IPS-11a (cell line): ENCODE data around the gene MCTP1.
"Not testable (repeated sequence)": the region's sequence is repeated elsewhere in the genome, so short reads cannot be mapped to it uniquely, and the experiment has no call there.

Source experiments
- H3K4me3 ChIP-seq: one replicate; pipeline ENCODE4 v1.5.1; 2013; ENCODE audit warnings: low read depth, low read length, control low read depth

MCTP1 gene

GRCh38 chr5:95184924-95185323 lies 100.0 kb downstream of the MCTP1 start:
- H3K4me3 ChIP-seq, result no peak overlapping the region

GRCh38 chr5:95181644-95182043 lies 103.2 kb downstream of the MCTP1 start:
- H3K4me3 ChIP-seq, result no peak overlapping the region

GRCh38 chr5:95178046-95178651 lies 106.7 kb downstream of the MCTP1 start:
- H3K4me3 ChIP-seq, result no peak overlapping the region

- H3K4me3 ChIP-seq, result no peak overlapping the region
Measured at GRCh38 chr5:95177456-95177855, 107.4 kb downstream of the MCTP1 start.

- H3K4me3 ChIP-seq, result no peak overlapping the region
Measured at GRCh38 chr5:95175106-95175505, 109.8 kb downstream of the MCTP1 start.

- no peak overlapping the region for H3K4me3 ChIP-seq
Measured at GRCh38 chr5:95172659-95173058, 112.2 kb downstream of the MCTP1 start.

GRCh38 chr5:95164861-95165260 lies 120.0 kb downstream of the MCTP1 start:
- H3K4me3 ChIP-seq, result no peak overlapping the region

- no peak overlapping the region for H3K4me3 ChIP-seq
Measured at GRCh38 chr5:95163079-95163478, 121.8 kb downstream of the MCTP1 start.

GRCh38 chr5:95162231-95162992 lies 122.5 kb downstream of the MCTP1 start:
- no peak overlapping the region for H3K4me3 ChIP-seq

- no peak overlapping the region for H3K4me3 ChIP-seq
Measured at GRCh38 chr5:95159603-95160002, 125.3 kb downstream of the MCTP1 start.

GRCh38 chr5:95155888-95156287 lies 129.0 kb downstream of the MCTP1 start:
- H3K4me3 ChIP-seq, result no peak overlapping the region

GRCh38 chr5:95153511-95153910 lies 131.4 kb downstream of the MCTP1 start:
- H3K4me3 ChIP-seq, result no peak overlapping the region

GRCh38 chr5:95152535-95152934 lies 132.4 kb downstream of the MCTP1 start:
- H3K4me3 ChIP-seq, result no peak overlapping the region

- no peak overlapping the region for H3K4me3 ChIP-seq
Measured at GRCh38 chr5:95152131-95152530, 132.8 kb downstream of the MCTP1 start.

- H3K4me3 ChIP-seq, result no peak overlapping the region
Measured at GRCh38 chr5:95151694-95152093, 133.2 kb downstream of the MCTP1 start.

GRCh38 chr5:95149387-95149786 lies 135.5 kb downstream of the MCTP1 start:
- H3K4me3 ChIP-seq, result no peak overlapping the region

- H3K4me3 ChIP-seq, result no peak overlapping the region
Measured at GRCh38 chr5:95148453-95148852, 136.4 kb downstream of the MCTP1 start.

GRCh38 chr5:95143858-95144257 lies 141.0 kb downstream of the MCTP1 start:
- not testable (repeated sequence) for H3K4me3 ChIP-seq

- H3K4me3 ChIP-seq, result no peak overlapping the region
Measured at GRCh38 chr5:95142145-95142544, 142.7 kb downstream of the MCTP1 start.

- H3K4me3 ChIP-seq, result no peak overlapping the region
Measured at GRCh38 chr5:95141141-95141540, 143.8 kb downstream of the MCTP1 start.

GRCh38 chr5:95134326-95134725 lies 150.6 kb downstream of the MCTP1 start:
- no peak overlapping the region for H3K4me3 ChIP-seq

- H3K4me3 ChIP-seq, result no peak overlapping the region
Measured at GRCh38 chr5:95132096-95132495, 152.8 kb downstream of the MCTP1 start.

- H3K4me3 ChIP-seq, result no peak overlapping the region
Measured at GRCh38 chr5:95130941-95131340, 154.0 kb downstream of the MCTP1 start.
